HUES6 (cell line): ENCODE results near the gene CASZ1.

Experiments used
- H3K27ac ChIP-seq: 2 replicates; pipeline ENCODE4 v1.7.0; 2013; ENCODE audit warnings: low read depth, mild to moderate bottlenecking, low read length, inconsistent platforms
- H3K27me3 ChIP-seq: 2 replicates; pipeline ENCODE4 v1.6.1; 2013; ENCODE audit warnings: low read length; ENCODE audit not compliant: control insufficient read depth, insufficient read depth
- H3K36me3 ChIP-seq: 2 replicates; pipeline ENCODE4 v1.6.1; 2013; ENCODE audit warnings: low read length; ENCODE audit not compliant: control insufficient read depth, insufficient read depth
- H3K4me1 ChIP-seq: 2 replicates; pipeline ENCODE4 v1.6.1; 2013; ENCODE audit warnings: low read length; ENCODE audit not compliant: control insufficient read depth, insufficient read depth
- H3K4me3 ChIP-seq: 2 replicates; pipeline ENCODE4 v1.5.1; 2013; ENCODE audit warnings: low read depth, low read length
- H3K9ac ChIP-seq: one replicate; pipeline ENCODE4 v1.6.1; 2013; ENCODE audit warnings: mild to moderate bottlenecking, low read length
- H3K9me3 ChIP-seq: 2 replicates; pipeline ENCODE4 v1.6.1; 2013; ENCODE audit warnings: low read depth, low read length; ENCODE audit not compliant: control insufficient read depth, insufficient read depth

CASZ1 gene

GRCh38 chr1:10629091-10629815, 167.2 kb downstream of the CASZ1 start:
- Histone ChIP-seq H3K9ac (no peak overlapping the region), H3K36me3 (peaks cover 20% of the 10 kb centered on the region), H3K4me3 (no peak overlapping the region), H3K9me3 (no peaks in the 10 kb centered on the region), H3K27me3 (no peaks in the 10 kb centered on the region), H3K4me1 (peaks cover 32% of the 10 kb centered on the region), H3K27ac (no peak overlapping the region)

DNA sequence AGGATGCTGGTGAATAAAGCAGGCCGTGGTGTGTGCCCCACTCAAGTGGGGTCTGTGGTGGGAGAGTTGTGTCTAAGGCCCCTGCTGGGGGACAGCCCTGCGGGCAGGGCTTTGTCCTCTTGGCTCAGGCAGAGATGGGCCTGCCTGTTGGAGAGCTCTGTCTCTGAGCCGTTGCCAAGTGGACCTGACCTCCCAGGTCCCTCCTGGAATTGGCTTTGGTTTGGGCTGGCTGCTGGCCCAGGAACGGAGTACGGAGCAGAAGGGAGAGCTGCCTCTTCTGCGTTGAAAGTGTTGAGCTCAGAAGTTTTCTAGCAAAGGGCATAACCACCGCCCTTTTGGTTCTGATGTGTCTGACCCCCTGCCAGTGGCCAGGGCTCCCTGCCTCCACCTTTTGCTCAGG, 167.8 kb downstream of the CASZ1 start:
- Histone ChIP-seq H3K27me3 (no peaks in the 10 kb centered on the region), H3K9ac (no peak overlapping the region), H3K4me1 (peaks cover 32% of the 10 kb centered on the region), H3K9me3 (no peaks in the 10 kb centered on the region), H3K4me3 (no peak overlapping the region), H3K36me3 (peaks cover 24% of the 10 kb centered on the region), H3K27ac (no peak overlapping the region)

GRCh38 chr1:10626791-10627410, 169.5 kb downstream of the CASZ1 start:
- peaks cover 24% of the 10 kb centered on the region for H3K36me3 ChIP-seq
- no peaks in the 10 kb centered on the region for H3K27me3 ChIP-seq
- peaks cover 16% of the 10 kb centered on the region for H3K4me1 ChIP-seq
- H3K9me3 ChIP-seq, result no peaks in the 10 kb centered on the region
- no peak overlapping the region for H3K27ac ChIP-seq
- no peak overlapping the region for H3K4me3 ChIP-seq
- no peak overlapping the region for H3K9ac ChIP-seq

DNA sequence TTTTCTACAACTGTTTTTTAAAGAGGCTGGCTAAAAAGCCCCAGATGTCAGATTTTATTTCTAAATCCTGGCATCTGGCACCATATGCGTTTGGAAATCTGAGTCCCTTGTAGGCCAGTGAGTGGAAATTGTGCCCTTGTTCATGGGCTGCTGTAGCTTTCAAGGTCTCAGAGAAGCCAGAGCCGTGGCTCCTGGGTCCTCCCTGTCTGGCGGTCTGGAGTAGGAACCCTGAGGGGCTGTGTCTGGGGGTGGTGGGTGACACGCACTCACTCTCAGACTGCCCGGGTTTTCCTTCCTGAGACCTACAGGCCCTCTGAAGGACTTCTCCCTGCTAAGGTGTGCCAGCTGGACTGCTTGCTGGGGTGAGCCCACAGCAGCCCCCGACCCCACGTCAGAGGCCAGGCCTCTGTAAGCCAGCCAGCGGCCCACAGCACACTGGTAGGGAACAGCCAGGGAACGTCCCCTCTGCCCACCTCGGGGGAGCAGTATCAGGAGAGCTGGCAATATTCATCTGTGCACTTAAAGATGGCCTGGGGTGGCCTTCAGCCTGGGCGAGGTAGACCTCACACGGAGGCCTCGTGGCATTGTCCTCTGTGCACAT, 170.2 kb downstream of the CASZ1 start:
- no peak overlapping the region for H3K27ac ChIP-seq
- H3K27me3 ChIP-seq, result no peaks in the 10 kb centered on the region
- no peak overlapping the region for H3K4me3 ChIP-seq
- H3K4me1 ChIP-seq, result peaks cover 9% of the 10 kb centered on the region
- H3K9me3 ChIP-seq, result no peaks in the 10 kb centered on the region
- H3K36me3 ChIP-seq, result peaks cover 24% of the 10 kb centered on the region
- H3K9ac ChIP-seq, result no peak overlapping the region

- Histone ChIP-seq H3K4me3 (no peak overlapping the region), H3K9ac (no peak overlapping the region), H3K27ac (no peak overlapping the region), H3K36me3 (peaks cover 24% of the 10 kb centered on the region), H3K4me1 (peaks cover 2% of the 10 kb centered on the region; the same call in 1 of the 2 replicates), H3K27me3 (no peaks in the 10 kb centered on the region), H3K9me3 (no peaks in the 10 kb centered on the region)
These were observed 170.9 kb downstream of the CASZ1 start for GRCh38 chr1:10625554-10625953.

DNA sequence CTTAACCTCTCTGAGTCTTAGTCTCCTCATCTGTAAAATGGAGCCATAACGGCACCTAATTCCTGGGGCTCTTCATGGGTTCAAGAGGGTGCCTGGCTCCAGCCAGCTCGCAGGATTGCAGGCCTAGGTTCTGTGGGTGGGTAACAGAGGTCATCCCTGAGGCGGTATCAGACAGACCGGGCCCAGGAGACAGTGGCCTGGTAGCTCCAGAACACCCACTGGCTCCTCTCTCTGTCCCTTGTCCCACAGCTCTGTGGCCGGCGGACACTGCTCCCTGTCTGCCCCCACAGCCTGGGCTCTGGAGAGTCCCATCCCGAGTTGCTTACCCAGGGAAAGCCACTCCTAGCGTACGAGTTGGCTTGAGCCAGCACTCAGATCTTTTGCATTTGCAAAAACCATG, 171.4 kb downstream of the CASZ1 start:
- H3K36me3 ChIP-seq, result peaks cover 24% of the 10 kb centered on the region

GRCh38 chr1:10624256-10625050, 172.0 kb downstream of the CASZ1 start:
- H3K9me3 ChIP-seq, result no peaks in the 10 kb centered on the region
- H3K9ac ChIP-seq, result no peak overlapping the region
- H3K4me1 ChIP-seq, result no peaks in the 10 kb centered on the region
- H3K27ac ChIP-seq, result no peak overlapping the region
- no peaks in the 10 kb centered on the region for H3K27me3 ChIP-seq
- H3K4me3 ChIP-seq, result no peak overlapping the region
- peaks cover 19% of the 10 kb centered on the region for H3K36me3 ChIP-seq

More for the DNA sequence above, 171.4 kb downstream of the CASZ1 start:
- no peaks in the 10 kb centered on the region for H3K9me3 ChIP-seq
- no peak overlapping the region for H3K4me3 ChIP-seq
- H3K27ac ChIP-seq, result no peak overlapping the region
- no peak overlapping the region for H3K9ac ChIP-seq
- no peaks in the 10 kb centered on the region for H3K27me3 ChIP-seq
- H3K4me1 ChIP-seq, result no peaks in the 10 kb centered on the region

DNA sequence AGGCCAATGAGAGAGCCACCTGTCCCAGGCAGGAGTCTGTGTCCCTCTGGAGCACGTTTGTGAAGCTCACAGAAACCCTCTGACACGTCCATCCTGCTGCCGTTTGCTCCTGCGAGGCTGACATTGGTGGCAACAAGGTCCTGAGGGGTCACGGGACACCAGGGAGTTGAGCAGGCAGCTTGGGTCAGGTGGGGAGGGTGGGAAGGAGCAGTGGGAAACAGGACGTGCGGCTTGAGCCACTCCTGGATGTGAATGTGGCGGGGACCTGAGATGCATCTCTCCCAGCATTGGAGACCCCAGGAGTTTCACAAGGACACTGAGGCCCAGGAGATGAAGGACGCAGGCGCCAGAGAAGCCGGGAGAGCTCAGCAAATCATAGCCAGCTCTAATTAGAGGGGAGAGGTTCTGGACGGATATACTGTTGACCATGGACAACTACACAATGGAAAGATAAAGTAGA, 172.7 kb downstream of the CASZ1 start:
- H3K27me3 ChIP-seq, result no peaks in the 10 kb centered on the region
- no peak overlapping the region for H3K4me3 ChIP-seq
- no peak overlapping the region for H3K27ac ChIP-seq
- no peaks in the 10 kb centered on the region for H3K9me3 ChIP-seq
- no peaks in the 10 kb centered on the region for H3K4me1 ChIP-seq
- H3K36me3 ChIP-seq, result peaks cover 19% of the 10 kb centered on the region
- H3K9ac ChIP-seq, result no peak overlapping the region

- Histone ChIP-seq H3K9ac (no peak overlapping the region), H3K36me3 (peaks cover 19% of the 10 kb centered on the region), H3K27me3 (no peaks in the 10 kb centered on the region), H3K4me1 (no peaks in the 10 kb centered on the region), H3K27ac (no peak overlapping the region), H3K4me3 (no peak overlapping the region), H3K9me3 (no peaks in the 10 kb centered on the region)
These were observed 173.3 kb downstream of the CASZ1 start for GRCh38 chr1:10622910-10623685.

- no peaks in the 10 kb centered on the region for H3K27me3 ChIP-seq
- H3K9me3 ChIP-seq, result no peaks in the 10 kb centered on the region
- H3K36me3 ChIP-seq, result peaks cover 14% of the 10 kb centered on the region
- no peak overlapping the region for H3K27ac ChIP-seq
- no peak overlapping the region for H3K4me3 ChIP-seq
- H3K9ac ChIP-seq, result no peak overlapping the region
- no peaks in the 10 kb centered on the region for H3K4me1 ChIP-seq
These were observed 174.5 kb downstream of the CASZ1 start for GRCh38 chr1:10621906-10622305.
